OCI-LY7 (cell line): Measurements from ENCODE around the gene DDR1. TPM values are rescaled to one million over a fixed set of nuclear protein-coding genes. Genes with fewer than 3 reads are reported as not detected.

Source experiments
- BruUV-seq: library from RNA; stranded (reverse); fragments of 400-500 nt; replicated peaks from 2 replicates; lab custom pipeline; 2021; lab: Mats Ljungman, UMichigan
- CTCF ChIA-PET: fragments of 300-600 bp; sonication (Branson Sonifier 250); formaldehyde crosslinking; loops from one replicate; lab custom pipeline; 2022; ENCODE audit warnings: antibody characterized with exemption; ENCODE audit not compliant: unreplicated experiment; lab: Charles Lee
- POLR2A ChIA-PET: fragments of 300-600 bp; sonication (Branson Sonifier 250); formaldehyde crosslinking; loops from one replicate; lab custom pipeline; 2022; ENCODE audit warnings: antibody characterized with exemption; lab: Charles Lee
- DNase-seq: peaks from one replicate; pipeline ENCODE4 v3.0.0-alpha.2; 2015; ENCODE audit warnings: low spot score
- H2AFZ ChIP-seq: fragments of 200-600 bp; sonication (generic), shearing (Covaris generic); 2 replicates; pipeline ENCODE4 v1.6.1; 2014; ENCODE audit warnings: mild to moderate bottlenecking, antibody characterized with exemption, low read length, moderate library complexity
- H3K27ac ChIP-seq: fragments of 200-600 bp; sonication (generic); 2 replicates; pipeline ENCODE4 v1.5.1; 2014; ENCODE audit warnings: mixed run types, low read depth, mild to moderate bottlenecking, moderate library complexity, low read length, inconsistent platforms; ENCODE audit not compliant: poor library complexity, severe bottlenecking
- H3K36me3 ChIP-seq: fragments of 200-600 bp; sonication (generic); 2 replicates; pipeline ENCODE4 v1.6.1; 2014; ENCODE audit warnings: mild to moderate bottlenecking, antibody characterized with exemption, low read length, moderate library complexity, mixed read lengths; ENCODE audit not compliant: insufficient read depth
- H3K4me1 ChIP-seq: fragments of 200-600 bp; sonication (generic); 2 replicates; pipeline ENCODE4 v1.5.1; 2014; ENCODE audit warnings: mild to moderate bottlenecking, low read length; ENCODE audit not compliant: insufficient read depth, poor library complexity, severe bottlenecking
- H3K4me2 ChIP-seq: fragments of 200-600 bp; sonication (generic); 2 replicates; pipeline ENCODE4 v1.6.1; 2014; ENCODE audit warnings: mild to moderate bottlenecking, low read length
- H3K4me3 ChIP-seq: fragments of 200-600 bp; sonication (generic); 2 replicates; pipeline ENCODE4 v1.5.1; 2014; ENCODE audit warnings: mild to moderate bottlenecking, low read depth, low read length; ENCODE audit not compliant: poor library complexity, severe bottlenecking
- H3K79me2 ChIP-seq: fragments of 200-600 bp; sonication (generic); 2 replicates; pipeline ENCODE4 v1.6.1; 2016; ENCODE audit warnings: low read depth, mild to moderate bottlenecking, low read length, moderate library complexity, mixed read lengths; ENCODE audit not compliant: insufficient read depth
- H3K9me2 ChIP-seq: fragments of 200-600 bp; sonication (generic); 2 replicates; pipeline ENCODE4 v1.6.1; 2016; ENCODE audit warnings: mild to moderate bottlenecking, low read length, mixed read lengths; ENCODE audit not compliant: insufficient read depth
- H3K9me3 ChIP-seq: fragments of 200-600 bp; sonication (generic); 2 replicates; pipeline ENCODE4 v1.6.1; 2014; ENCODE audit warnings: mild to moderate bottlenecking, mixed run types, low read length, mixed read lengths
- H4K20me1 ChIP-seq: fragments of 200-600 bp; sonication (generic); 2 replicates; pipeline ENCODE4 v1.6.1; 2014; ENCODE audit warnings: mild to moderate bottlenecking, antibody characterized with exemption, low read length, moderate library complexity, mixed read lengths; ENCODE audit not compliant: insufficient read depth
- EZH2phosphoT487 ChIP-seq: fragments of 200-600 bp; sonication (generic); IDR thresholded peaks from 2 replicates; pipeline ENCODE4 v1.6.1; 2018; ENCODE audit warnings: low read depth, borderline replicate concordance, mild to moderate bottlenecking, mixed run types, antibody characterized with exemption, low read length, moderate library complexity, mixed read lengths
- intact Hi-C: fragments of 100-400 bp; cut with micrococcal nuclease; formaldehyde crosslinking; loops from one replicate; pipeline ENCODE4 v1.10.0; 2022; ENCODE audit not compliant: unreplicated experiment
- total RNA-seq, 2 experiments: library from RNA; depleted of rRNA in 1 of 2; stranded (reverse); fragments of >200 nt in 1 of 2; shearing (Covaris generic) in 1 of 2; gene quantifications; 2 replicates each; pipeline ENCODE4 v1.2.3, GENCODE V29; 2014 to 2022
- TF ChIP-seq, protein P1 (sequence below): fragments of 200-600 bp; sonication (generic); conservative IDR thresholded peaks from 2 replicates; pipeline ENCODE4 v1.5.1; 2014; ENCODE audit warnings: mild to moderate bottlenecking, antibody characterized with exemption, low read length, moderate library complexity, mixed read lengths

The DDR1 gene
- total RNA-seq, 2 experiments from 2014 or later: 14.0 to 30.3 TPM

GRCh38 chr6:30931969-30932645, 47.8 kb downstream of the DDR1 start, which contains the start of gene SFTA2:
SFTA2 (minus strand) TSS chr6:30932170; CDS start chr6:30932096, 74 bp downstream.
- no peak for DNase-seq
- H3K79me2 ChIP-seq: no peaks in the 10 kb centered on the region
- H3K9me3 ChIP-seq: peaks cover 14% of the 10 kb centered on the region
- POLR2A ChIA-PET: no interaction called here
- no peaks in the 10 kb centered on the region for H4K20me1 ChIP-seq
- CTCF ChIA-PET: no interaction called here
- H3K27ac ChIP-seq: no peak within 1 kb of the TSS
- no peak within 1 kb of the TSS for H2AFZ ChIP-seq
- H3K4me2 ChIP-seq: no peak within 1 kb of the TSS
- intact Hi-C loops: no loop called here
- H3K9me2 ChIP-seq: no peaks in the 10 kb centered on the region
- H3K4me3 ChIP-seq: no peak within 1 kb of the TSS
- no TSS peak for BruUV-seq
- H3K4me1 ChIP-seq: no peaks in the 10 kb centered on the region
- peaks cover 22% of the 10 kb centered on the region for H3K36me3 ChIP-seq
- no peak for TF ChIP-seq EZH2phosphoT487
- TF ChIP-seq, protein P1, sequence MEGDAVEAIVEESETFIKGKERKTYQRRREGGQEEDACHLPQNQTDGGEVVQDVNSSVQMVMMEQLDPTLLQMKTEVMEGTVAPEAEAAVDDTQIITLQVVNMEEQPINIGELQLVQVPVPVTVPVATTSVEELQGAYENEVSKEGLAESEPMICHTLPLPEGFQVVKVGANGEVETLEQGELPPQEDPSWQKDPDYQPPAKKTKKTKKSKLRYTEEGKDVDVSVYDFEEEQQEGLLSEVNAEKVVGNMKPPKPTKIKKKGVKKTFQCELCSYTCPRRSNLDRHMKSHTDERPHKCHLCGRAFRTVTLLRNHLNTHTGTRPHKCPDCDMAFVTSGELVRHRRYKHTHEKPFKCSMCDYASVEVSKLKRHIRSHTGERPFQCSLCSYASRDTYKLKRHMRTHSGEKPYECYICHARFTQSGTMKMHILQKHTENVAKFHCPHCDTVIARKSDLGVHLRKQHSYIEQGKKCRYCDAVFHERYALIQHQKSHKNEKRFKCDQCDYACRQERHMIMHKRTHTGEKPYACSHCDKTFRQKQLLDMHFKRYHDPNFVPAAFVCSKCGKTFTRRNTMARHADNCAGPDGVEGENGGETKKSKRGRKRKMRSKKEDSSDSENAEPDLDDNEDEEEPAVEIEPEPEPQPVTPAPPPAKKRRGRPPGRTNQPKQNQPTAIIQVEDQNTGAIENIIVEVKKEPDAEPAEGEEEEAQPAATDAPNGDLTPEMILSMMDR: no peak

GRCh38 chr6:30932665-30933365, 48.5 kb downstream of the DDR1 start:
- CTCF ChIA-PET: no interaction called here
- no TSS peak for BruUV-seq
- H3K4me2 ChIP-seq: no peak overlapping the region

More at GRCh38 chr6:30932665-30933365, 48.5 kb downstream of the DDR1 start:
- Histone ChIP-seq H3K4me1 (no peaks in the 10 kb centered on the region), H3K9me3 (peaks cover 14% of the 10 kb centered on the region), H3K4me3 (no peak overlapping the region), H2AFZ (no peak overlapping the region), H4K20me1 (no peaks in the 10 kb centered on the region), H3K27ac (no peak overlapping the region), H3K79me2 (no peaks in the 10 kb centered on the region), H3K36me3 (peaks cover 15% of the 10 kb centered on the region), H3K9me2 (no peaks in the 10 kb centered on the region)
- intact Hi-C loops: no loop called here
- TF ChIP-seq EZH2phosphoT487: no peak
- TF ChIP-seq, protein P1: no peak
- POLR2A ChIA-PET: no interaction called here
- no peak for DNase-seq
